ENCODE data around the gene PKD2.

DNA sequence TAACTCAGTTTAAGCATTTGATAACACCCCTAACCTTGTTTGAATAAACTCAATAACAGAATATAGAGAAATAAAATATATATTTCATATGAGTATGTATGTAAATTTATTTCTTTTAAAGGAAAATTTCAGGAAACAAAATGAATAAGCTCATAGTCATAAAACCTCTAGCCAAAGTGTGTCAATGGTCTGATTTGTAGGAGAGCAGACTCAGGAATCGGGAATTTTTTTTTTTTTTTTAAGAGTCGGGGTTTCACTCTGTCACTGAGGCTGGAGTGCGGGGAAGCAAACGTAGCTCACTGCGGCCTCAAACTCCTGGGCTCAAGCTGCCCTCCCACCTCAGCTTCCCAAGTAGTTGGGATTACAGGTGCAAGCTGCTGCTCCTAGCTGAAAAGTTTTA, 2.4 kb downstream of the PKD2 start:
- TF ChIP-seq TEAD4 (CRISPR knock-in tag; IDR thresholded peaks at IDR 0.05): no peak
- TF ChIP-seq, protein P1, sequence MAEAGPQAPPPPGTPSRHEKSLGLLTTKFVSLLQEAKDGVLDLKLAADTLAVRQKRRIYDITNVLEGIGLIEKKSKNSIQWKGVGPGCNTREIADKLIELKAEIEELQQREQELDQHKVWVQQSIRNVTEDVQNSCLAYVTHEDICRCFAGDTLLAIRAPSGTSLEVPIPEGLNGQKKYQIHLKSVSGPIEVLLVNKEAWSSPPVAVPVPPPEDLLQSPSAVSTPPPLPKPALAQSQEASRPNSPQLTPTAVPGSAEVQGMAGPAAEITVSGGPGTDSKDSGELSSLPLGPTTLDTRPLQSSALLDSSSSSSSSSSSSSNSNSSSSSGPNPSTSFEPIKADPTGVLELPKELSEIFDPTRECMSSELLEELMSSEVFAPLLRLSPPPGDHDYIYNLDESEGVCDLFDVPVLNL (CRISPR knock-in tag; IDR thresholded peaks at IDR 0.05; ENCODE audit: borderline replicate concordance, low read depth): no peak
- TF ChIP-seq, protein P2, sequence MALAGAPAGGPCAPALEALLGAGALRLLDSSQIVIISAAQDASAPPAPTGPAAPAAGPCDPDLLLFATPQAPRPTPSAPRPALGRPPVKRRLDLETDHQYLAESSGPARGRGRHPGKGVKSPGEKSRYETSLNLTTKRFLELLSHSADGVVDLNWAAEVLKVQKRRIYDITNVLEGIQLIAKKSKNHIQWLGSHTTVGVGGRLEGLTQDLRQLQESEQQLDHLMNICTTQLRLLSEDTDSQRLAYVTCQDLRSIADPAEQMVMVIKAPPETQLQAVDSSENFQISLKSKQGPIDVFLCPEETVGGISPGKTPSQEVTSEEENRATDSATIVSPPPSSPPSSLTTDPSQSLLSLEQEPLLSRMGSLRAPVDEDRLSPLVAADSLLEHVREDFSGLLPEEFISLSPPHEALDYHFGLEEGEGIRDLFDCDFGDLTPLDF (CRISPR knock-in tag; IDR thresholded peaks at IDR 0.05): no peak
- TF ChIP-seq, protein P3, sequence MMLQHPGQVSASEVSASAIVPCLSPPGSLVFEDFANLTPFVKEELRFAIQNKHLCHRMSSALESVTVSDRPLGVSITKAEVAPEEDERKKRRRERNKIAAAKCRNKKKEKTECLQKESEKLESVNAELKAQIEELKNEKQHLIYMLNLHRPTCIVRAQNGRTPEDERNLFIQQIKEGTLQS (CRISPR knock-in tag; conservative IDR thresholded peaks at IDR 0.05): no peak
- TF ChIP-seq, protein P4, sequence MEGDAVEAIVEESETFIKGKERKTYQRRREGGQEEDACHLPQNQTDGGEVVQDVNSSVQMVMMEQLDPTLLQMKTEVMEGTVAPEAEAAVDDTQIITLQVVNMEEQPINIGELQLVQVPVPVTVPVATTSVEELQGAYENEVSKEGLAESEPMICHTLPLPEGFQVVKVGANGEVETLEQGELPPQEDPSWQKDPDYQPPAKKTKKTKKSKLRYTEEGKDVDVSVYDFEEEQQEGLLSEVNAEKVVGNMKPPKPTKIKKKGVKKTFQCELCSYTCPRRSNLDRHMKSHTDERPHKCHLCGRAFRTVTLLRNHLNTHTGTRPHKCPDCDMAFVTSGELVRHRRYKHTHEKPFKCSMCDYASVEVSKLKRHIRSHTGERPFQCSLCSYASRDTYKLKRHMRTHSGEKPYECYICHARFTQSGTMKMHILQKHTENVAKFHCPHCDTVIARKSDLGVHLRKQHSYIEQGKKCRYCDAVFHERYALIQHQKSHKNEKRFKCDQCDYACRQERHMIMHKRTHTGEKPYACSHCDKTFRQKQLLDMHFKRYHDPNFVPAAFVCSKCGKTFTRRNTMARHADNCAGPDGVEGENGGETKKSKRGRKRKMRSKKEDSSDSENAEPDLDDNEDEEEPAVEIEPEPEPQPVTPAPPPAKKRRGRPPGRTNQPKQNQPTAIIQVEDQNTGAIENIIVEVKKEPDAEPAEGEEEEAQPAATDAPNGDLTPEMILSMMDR (IDR thresholded peaks at IDR 0.05): no peak
- TF ChIP-seq, protein P5, sequence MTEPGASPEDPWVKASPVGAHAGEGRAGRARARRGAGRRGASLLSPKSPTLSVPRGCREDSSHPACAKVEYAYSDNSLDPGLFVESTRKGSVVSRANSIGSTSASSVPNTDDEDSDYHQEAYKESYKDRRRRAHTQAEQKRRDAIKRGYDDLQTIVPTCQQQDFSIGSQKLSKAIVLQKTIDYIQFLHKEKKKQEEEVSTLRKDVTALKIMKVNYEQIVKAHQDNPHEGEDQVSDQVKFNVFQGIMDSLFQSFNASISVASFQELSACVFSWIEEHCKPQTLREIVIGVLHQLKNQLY (CRISPR knock-in tag; IDR thresholded peaks at IDR 0.05): no peak
- no peak for TF ChIP-seq TEAD1 (CRISPR knock-in tag; IDR thresholded peaks at IDR 0.05)
- no peak for TF ChIP-seq FOXK1 (CRISPR knock-in tag; IDR thresholded peaks at IDR 0.05)
- no peak for TF ChIP-seq SP1 (CRISPR knock-in tag; conservative IDR thresholded peaks at IDR 0.05)
